Lung microvascular endothelial cell (primary cell): Measurements from ENCODE around the gene RDH11. TPM values are rescaled to one million over a fixed set of nuclear protein-coding genes. Genes with fewer than 3 reads are reported as not detected.
"Not testable (repeated sequence)": the region's sequence is repeated elsewhere in the genome, so short reads cannot be mapped to it uniquely, and the experiment has no call there.

ENCODE experiments used
- DNase-seq, 2 donors: peaks; one replicate each; pipeline versions ENCODE4 v3.0.0 to v3.0.0-alpha.2; 2010; ENCODE audit warnings: low read depth in 2 of 2
- total RNA-seq: library from RNA; depleted of rRNA; stranded (reverse); fragments of >200 nt; gene quantifications from 2 replicates; pipeline ENCODE4 v1.2.1, GENCODE V29; 2014

The RDH11 gene
- total RNA-seq, 1 donor from 2014 or later = 96.2 TPM

DNA sequence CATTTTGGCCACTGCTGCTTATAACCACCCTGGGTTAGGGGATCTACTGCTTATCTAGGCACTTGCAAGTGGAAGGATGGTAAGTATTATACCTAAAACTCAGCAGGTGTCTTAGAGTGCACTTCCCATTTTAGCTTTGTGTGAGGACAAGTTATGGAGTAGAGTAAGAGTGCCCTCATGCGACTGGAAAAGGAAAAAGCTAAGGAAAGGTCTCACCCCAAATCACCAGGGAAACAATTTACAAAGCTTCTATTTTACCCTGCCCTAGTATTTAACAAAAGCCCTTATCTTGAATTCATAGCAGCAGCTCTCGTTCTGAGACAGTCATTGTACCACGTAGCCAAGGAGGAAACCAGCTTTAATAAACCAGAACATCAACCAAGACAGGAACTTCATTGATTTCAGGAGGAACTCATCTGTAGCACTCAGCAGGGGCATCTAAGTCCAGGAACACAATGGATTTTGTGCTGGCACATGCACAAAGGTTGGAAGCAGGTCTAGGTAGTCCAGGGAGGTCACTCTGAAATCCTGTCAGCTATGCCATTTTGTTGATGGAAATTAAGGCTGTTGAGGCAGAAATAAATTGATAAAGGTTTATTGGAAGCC, 9.0 kb upstream of the RDH11 start:
- DNase-seq = peak; percentile 63 to 71

DNA sequence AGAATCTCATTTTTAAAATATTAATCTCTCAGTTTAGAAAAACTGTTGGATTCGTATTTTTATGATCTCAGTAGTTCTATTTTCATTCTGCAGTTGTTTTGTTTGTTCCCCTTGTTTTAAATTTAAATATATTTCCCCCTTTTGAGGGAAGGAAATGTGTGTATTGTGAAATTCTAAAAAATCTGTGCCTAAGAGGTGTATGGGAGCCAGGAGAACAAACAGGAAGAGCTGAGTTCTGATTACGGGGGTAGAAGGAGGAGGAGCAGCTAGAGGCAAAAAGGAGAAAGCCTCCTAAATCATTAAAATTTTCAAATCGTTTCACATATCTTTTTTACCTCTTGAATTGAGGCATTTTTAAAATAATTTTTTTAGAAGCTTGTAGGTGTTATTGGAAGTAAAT, 8.4 kb upstream of the RDH11 start:
- DNase-seq = no peak

DNA sequence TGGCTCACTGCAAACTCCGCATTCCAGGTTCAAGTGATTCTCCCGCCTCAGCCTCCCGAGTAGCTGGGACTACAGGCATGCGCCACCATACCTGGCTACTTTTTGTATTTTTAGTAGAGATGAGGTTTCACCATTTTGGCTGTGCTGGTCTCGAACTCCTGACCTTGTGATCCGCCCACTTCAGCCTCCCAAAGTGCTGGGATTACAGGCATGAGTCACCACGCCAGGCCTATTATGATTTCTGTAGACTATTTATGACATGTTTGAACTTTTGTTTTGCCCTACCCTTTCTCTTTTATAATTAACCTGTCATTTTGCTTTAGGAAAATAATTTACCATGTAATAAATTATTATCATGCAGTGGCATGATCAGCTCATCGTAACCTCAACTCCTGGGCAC, 5.9 kb upstream of the RDH11 start, which contains the start of gene RDH12:
Gene RDH12 (plus strand): TSS at position 395 of the 400 bp plus-strand sequence. CDS start 20,757 bp downstream, outside the sequence.
- DNase-seq = not testable (repeated sequence)

DNA sequence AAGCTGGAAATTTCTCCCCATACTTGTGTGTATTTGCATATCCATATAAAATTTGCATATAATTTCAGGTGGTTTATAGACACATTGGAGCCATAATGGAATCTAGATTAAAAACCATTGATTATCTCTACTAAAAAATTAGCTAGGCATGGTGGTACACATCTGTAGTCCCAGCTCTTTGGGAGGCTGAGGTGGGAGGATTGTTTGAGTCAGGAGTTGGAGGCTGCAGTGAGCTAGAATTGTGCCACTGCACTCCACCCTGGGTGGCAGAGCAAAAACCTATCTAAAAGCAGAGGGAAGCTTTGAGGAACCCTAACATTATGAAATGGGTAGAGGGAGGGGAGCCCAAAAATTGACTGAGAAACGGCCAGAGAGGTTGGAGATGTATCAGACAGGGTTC, 2.6 kb upstream of the RDH11 start:
- DNase-seq = no peak

DNA sequence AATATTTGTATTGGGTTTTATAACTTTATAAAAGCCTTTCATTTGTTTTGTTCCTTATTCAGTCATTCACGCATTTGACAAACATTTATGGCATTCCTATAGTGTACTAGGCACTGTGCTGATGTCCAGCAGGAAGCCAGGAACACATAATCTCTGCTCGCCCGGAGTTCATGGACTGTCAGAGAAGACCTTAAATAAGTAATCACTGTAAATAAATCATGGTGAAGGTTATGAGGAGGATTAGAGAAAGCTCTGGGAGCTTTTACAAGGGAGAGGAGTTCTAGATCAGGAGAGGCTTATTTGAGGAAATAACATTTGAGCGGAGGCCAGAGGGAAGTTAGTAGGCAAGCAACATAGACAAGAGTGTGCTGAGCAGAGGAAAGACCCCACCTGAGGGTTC, 1.4 kb upstream of the RDH11 start:
- DNase-seq = no peak

DNA sequence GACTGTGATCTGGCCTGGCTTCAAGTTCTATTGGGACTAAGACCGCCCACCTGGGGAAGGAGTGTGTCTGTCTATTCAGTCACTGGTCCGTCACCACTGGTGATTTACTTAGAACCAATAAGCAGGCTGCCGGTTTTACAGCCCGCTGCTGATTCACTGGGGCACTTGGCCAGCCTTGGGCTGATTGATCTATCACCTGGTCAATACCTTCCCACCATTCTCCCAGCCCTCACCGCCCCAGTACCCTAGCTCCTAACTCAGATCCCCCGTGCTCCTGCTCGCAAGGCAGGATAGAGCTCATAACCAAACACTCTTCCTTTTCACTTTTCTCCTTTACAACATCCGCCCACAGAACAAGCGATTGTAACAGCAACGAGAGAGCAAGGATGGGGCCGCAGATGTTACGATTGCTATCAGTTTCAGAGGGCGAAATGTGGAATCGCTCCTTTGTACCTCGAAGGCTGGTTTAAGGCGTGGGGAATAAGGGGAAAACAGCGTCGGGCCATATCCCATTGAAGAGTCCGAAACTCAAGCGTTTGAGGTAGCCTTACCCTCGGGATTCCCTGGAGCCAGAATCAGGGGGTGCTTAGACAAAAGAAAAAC, 672 bp downstream of the RDH11 start:
- DNase-seq = peak; percentile 88 to 94

DNA sequence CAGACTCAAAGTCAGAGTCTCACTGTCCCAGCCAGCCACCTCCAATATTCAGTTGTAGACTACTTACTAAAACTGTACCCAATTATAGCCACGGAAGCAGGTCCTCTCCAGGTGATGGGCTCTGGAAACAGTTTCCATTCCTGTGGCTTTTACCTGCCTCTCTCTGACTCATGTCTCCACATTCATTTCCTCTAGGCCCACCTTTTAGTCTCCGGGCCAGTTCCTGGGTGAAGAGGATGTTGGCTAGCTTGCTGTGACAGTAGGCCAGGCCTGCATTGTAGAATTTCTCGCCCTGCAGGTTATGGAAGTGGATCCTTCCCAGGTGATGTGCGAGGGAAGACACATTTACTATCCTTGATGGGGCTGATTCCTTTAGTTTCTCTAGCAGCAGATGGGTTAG, 5.6 kb downstream of the RDH11 start:
- DNase-seq = no peak

DNA sequence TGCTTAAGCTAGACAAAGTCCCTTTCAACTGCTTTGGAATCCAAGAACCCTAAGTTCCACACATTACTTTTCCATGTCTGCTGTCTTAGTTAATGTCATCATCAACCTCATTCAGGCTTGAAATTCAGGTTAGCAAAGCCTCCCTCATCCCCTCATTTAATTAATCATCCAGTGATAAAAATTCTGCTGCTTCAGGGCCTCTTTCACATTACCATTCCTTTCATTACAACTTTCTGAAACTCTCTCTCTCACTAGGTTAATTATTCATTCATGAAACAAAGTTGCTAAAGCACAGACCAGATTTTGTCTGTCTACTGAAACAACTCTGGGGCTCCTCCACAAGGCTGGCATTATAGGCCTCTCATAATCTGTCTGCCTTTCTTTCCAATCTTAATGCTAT, 11.7 kb downstream of the RDH11 start:
- DNase-seq = no peak

DNA sequence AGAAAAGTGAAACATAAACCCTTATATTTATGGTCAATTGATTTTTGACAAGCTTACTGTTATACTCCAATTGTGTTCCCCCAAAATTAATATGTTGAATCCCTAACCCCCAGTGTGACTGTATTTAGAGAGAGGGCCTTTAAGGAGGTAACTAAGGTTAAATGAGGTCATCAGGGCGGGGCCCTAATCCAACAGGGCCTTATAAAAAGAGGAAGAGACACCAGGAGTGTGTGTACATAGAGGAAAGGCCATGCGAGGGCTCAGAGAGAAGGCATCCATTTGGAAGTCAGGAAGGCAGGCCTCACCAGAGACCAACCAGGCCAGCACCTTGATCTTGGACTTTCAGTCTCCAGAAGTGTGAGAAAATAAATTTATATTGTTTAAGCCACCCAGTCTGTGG, 14.6 kb downstream of the RDH11 start:
- no peak for DNase-seq

DNA sequence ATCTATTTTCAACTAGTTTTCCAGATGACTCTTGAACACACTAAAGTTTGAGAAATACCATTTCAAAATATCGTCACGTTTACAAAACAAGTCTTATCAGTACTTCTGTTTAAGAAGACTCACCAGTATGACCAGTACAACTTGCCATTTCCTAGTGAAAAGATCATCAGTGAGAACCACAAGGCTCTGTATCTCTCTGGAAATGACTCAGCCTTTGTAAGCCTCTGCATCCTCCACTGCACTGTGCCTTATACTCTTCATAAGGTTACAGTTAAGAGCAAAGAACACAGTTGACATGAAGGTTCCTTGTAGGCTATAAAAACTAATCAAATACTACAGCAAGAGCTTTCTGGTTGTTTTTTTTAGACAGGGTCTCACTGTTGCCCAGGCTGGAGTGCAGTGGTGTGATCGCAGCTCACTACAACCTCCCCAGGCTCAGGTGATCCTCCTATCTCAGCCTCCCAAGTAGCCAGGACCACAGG, 15.4 kb downstream of the RDH11 start:
- DNase-seq = peak in 1 of 2 donors; percentile 89

DNA sequence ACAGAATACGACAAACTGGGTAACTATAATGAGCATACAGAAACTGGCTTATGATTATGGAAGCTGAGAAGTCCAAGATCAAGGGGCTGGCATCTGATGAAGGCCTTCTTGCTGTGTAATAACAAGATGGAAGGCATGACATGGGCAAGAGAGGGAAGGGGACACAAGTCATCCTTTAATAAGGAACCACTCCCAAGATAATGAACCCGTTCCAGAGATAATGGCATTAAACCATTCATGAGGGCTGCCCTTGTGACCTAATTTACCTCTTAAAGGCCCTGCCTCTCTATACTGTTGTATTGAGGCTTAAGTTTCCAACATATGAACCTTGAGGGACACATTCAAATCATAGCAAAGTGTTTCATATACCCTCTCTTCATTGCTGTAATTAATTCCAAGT, 16.6 kb downstream of the RDH11 start:
- no peak for DNase-seq

DNA sequence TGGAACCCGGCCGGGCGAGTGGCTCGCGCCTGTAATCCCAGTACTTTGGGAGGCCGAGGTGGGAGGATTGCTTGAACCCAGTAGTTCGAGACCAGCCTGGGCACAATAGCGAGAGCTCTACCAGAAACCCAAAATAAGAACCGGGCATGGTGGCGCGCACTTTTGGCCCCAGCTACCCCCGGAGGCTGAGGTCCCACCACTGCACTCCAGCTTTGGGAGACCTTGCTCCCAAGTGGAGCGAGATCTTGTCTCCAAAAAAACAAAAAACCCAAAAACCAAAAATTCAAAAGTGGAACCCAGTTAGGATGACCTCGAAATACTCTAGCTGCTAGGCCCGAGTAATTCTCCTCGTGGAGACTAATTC, 20.4 kb downstream of the RDH11 start:
- no peak for DNase-seq

DNA sequence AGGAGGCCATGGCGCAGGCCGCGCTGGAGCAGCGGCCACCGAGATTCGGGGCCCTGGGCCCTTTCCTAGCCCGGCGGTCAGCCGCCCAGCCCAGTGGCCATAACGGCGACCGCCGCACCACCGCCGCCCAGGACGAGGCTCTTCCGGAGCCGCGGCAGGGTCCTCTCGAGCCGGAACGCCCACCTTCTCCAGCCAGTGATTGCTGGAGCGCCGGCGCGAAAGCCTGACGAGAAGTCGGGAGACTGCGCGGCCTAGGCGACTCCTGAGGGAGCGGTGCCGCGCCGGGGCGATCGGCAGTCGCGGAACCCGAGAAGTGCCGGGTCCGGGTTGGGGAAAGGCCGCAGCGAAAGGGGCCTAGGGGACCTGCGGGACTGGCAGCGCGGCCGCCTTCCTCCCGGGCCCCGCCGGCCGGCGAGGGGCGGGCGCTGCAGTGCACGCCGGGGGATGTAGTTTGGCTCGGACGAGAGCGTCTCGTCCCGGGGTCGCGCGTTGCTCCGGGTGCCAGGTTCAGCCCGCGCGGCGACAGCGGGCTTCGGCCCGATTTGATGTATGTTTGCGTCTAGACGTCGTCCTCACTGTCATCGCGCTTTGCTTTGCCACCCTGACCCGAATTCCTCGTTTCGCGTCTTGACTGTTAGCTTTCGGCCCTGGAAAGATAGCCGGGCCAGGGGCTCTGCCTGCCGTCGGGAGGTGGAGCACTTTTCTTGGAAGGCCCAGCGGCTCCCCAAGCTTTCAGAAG, 20.9 kb downstream of the RDH11 start, which contains the start of gene VTI1B:
Gene VTI1B (minus strand): TSS at position 153 of the 739 bp plus-strand sequence. CDS start 143 bp downstream, at position 10.
- peak; percentile 80 to 86 for DNase-seq

DNA sequence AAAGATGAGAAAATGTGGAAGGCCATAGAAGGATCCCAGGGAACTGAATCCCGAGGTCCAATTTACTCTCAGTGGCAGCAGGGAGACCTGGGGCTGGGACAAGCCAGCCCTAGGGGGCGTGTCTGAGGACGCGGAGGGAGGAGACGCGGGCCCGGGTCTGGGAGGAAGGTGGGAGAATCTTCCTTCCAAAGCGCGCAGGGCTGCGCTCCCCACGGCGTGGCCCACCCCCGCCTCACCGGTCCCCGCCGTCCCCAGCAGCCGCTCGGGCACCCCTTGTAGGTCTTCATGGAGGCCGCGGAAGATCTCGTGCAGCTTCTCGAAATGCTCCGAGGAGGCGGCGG, 21.5 kb downstream of the RDH11 start:
- DNase-seq = peak; percentile 61 to 66

DNA sequence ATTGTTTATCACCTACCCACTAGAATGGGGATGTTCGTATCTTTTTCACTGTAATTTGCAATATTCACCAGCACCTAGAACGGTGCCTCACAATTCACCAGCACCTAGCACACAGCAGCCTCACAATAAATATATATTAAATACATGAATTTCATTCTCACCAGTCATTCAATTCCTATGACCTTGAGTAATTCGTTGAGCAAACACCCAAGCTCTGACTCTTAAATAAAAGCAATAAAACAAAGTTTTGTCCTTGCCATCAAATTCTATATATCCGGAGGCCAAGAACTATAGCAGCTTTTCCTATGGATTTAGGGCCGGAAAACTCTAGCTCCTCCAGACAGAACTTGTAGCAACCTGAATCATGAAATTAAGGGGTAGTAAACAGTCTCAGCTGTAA, 22.1 kb downstream of the RDH11 start:
- DNase-seq = no peak

DNA sequence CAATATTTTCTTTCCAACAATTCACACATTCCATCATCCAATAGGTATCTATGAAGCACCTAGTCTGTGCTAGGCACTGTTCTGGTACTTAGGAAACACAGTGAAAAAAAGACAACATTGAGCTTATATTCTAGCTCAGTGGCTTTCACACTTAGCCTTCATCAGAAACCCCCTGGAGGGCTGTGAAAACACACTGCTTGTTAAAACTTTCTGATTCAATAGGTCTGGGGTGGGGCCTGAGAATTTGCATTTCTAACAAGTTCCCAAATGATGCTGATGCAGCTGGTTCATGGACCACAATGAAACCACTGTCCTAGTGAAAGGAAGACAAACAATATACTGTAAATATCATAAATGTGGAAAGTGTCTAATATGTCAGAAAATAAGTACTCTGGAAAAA, 27.0 kb downstream of the RDH11 start:
- DNase-seq = no peak

DNA sequence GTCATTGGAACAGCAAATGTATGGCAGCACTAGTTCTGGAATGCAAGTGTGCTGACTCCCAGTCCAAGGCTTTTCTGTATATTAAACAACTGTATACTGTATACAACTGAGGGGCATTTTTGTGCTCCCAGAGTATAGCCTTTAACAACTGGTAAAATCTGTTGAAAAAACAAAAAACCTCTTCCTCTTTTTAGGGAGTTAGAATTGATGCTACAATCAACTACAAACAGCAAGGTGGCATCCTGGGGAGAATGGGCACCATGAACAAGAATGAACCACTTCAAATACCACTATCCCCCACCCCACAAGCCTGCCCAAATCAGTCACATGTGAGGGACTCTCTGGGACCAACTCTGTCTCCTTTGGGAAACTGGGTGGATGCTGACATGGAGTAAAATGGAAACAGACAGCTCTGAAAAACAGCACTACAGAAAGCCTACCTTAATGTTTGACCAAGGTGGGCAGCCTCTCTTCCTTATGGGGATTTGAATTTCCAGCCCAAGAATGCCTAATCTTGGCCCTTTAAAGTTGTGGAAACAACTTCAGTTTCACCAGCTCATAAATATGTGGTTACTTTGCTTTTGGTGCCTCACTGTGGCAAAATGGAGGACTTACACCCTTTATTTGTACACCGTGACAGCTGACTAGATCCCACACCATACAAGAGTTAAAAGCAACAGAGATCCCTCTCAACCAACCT, 28.7 kb downstream of the RDH11 start:
- DNase-seq = peak; percentile 78 to 85

DNA sequence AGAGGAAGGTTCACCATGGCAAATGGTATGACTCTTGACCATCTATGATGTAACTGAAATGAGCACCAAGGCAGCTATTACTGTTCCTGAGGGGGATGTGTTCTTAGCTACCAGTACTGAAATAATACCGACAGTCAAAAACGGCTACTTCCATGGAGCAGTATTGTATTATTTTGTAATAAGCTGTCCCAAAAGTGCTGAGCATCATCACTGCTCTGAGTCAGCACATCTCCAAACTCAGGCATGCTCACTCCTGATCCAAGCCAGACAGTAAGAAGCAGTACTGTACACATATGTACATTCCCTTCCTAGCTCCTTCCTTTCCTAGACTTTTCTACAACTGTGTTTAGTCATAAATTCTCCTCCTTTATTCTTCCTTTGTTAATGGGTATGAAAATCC, 29.7 kb downstream of the RDH11 start:
- DNase-seq = peak in 1 of 2 donors; percentile 7

DNA sequence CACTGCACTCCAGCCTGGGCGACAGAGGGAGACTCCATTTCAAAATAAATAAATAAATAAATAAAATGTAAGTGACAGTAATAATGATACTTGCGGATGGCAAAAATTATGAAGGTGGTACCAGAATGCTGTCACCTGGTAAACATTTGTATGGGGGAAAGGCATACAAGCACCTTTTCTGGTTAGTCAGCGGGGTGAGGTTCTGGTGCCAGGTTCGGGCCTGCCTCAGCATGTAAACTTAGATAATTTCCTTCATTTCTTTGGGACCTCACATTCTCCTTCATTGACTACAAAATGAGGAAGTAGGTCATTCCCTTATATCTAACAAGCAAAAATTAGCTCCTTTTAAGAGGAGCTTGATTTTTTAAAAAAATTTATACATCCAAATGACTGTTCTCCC, 31.9 kb downstream of the RDH11 start:
- DNase-seq = no peak

DNA sequence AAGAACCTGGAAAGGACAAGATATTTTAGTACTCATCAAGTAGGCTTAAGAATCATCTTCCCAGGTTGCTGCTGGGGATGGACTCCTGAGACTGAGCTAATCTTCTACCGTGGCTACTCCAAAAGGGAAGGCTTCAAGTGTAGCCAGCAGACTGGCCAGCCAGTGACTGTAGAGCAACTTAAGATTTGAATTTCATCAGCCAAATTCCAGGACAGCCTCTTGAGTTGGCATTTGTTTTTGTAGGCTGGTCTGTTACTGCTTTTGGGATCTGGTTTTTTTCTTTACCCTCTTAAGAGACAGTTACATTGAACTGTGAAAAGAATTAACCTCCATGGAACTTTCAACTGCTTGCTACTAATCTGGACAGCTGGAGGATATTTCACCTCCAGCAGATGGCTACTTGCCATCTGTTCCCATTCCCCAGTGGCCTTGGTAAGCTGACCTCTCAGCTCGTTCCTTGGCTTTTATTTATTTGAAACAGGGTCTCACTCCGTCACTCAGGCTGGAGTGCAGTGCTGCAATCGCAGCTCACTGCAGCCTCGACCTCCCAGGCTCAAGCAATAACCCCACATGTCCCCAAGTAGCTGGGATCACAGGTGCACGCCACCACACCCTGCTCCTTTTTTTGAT, 41.8 kb downstream of the RDH11 start:
- DNase-seq = no peak

DNA sequence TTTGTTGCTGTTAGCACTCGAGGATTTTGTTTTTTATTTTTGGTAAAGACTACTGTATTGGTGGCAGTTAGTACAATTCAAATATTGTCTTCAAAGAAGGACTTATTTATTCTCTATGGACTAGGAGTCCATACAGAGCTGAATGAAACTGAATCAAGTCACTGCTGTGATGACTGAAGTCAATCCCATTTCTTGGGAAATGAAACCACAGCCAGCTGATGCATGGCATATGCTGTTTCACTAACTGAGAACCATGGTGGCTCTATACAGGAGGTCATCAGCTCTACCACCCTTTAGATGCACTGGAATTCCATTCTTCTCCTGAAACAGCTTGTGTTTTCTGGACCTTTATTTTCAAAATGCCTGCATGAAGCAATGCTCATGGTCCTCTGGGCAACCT, 43.4 kb downstream of the RDH11 start:
- DNase-seq = no peak

DNA sequence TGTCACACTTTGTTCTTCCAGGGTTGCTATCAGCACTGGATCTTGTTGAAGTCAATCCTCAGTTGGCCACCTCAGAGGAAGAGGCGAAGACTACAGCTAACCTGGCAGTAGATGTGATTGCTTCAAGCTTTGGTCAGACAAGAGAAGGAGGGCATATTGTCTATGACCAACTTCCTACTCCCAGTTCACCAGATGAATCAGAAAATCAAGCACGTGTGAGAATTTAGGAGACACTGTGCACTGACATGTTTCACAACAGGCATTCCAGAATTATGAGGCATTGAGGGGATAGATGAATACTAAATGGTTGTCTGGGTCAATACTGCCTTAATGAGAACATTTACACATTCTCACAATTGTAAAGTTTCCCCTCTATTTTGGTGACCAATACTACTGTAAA, 44.9 kb downstream of the RDH11 start:
- peak in 1 of 2 donors; percentile 19 for DNase-seq
